HG03442 (cell line): ENCODE data around the gene PPP2R5E.
"Not testable (repeated sequence)": the region's sequence is repeated elsewhere in the genome, so short reads cannot be mapped to it uniquely, and the experiment has no call there.

Source experiments
- ATAC-seq: cut with Tn5 transposase; IDR thresholded peaks from one replicate; pipeline ENCODE4 v1.9.1; 2021; ENCODE audit warnings: mild to moderate bottlenecking, moderate library complexity; ENCODE audit not compliant: unreplicated experiment

The PPP2R5E gene

DNA sequence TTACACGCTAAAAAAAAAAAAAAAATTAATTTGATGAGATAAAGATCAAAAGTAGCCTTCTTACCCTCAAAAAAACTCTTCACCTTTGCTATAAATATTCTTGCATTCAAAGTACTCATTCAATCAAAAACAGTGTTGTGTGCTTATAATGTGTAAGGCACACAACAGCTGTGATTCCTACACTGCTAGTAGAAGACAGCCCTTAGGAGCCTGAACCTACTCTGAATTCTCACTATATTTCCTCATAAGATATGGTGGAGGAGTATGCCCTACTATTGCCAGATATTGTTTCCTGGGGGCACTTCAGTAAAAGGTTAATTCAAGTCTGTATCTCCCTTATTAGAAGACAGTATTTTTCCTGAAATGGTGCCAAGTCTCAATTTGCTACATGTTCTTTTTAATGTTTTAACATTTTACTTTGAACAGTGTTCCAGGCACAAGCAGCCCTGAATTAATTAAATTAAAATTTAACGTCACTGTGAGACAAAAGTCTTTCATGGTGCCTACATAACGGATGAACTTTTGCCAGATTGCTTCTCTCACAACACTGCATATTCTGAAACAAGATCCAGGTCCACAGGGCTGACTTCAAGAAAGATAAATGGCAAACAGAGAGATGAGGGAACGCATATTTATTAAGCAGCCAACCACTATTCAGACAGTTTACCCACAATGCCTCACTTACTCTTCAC lies 19.3 kb downstream of the PPP2R5E start:
- ATAC-seq: no peak

DNA sequence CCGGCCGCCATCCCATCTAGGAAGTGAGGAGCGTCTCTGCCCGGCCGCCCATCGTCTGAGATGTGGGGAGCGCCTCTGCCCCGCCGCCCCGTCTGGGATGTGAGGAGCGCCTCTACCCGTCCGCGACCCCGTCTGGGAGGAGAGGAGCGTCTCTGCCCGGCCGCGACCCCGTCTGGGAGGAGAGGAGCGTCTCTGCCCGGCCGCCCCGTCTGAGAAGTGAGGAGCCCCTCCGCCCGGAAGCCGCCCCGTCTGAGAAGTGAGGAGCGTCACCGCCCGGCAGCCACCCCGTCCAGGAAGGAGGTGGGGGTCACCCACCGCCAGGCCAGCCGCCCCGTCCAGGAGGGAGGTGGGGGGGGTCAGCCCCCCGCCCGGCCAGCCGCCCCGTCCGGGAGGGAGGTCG lies 20.7 kb downstream of the PPP2R5E start:
- not testable (repeated sequence) for ATAC-seq

DNA sequence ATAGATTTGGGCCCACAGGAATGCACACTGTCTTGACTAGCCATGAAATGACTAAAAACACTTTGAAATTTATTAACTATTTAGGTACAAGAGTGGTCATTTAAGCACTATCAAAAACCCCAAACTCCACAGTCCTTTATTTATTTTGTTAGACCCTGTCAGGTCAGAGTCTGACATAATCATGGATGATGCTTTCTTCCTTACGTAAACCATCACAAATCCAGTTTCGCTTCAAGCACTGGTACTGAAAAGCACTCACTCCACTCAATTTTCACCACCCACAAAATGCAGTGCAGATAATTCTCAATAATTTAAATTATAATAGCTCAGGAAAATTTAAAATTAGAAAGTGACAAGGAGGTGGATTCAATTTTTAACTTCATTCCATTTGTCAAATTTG lies 25.8 kb downstream of the PPP2R5E start:
- ATAC-seq: no peak

DNA sequence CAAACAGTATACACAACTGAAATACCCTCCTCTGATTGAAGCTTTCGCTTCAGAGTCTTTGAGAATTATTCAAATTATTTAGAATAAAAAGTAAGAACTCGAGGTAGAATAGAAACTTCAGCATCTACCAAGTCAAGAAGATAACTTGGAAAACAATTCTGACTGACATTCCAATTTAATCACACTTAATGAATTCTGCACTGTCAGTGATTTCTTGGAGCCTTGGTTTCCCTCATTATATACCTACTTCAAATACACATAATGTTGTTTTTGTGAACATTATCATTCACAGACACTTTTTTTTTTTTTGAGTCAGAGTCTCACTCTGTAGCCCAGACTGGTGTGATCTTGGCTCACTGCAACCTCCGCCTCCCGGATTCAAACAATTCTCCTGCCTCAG lies 27.9 kb downstream of the PPP2R5E start:
- no peak for ATAC-seq

DNA sequence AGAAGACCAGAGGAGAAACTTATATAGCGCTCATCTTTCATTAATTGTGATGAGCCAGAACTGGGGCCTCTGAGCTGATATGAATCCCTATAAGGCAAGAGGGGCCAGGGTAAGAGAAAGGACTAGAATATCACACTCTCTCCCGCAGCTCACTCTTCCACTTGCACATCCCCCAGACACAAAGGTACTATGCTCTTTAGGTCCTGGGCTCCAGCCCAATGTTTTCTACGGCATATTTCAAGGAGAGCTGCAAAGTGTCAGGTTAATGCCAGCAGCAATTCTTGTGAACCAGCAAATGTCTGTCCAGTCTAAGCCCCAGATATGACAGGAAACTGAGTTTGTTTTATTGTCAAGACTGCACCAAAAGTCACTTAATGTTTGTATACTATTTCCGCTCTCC lies 29.4 kb downstream of the PPP2R5E start:
- no peak for ATAC-seq

DNA sequence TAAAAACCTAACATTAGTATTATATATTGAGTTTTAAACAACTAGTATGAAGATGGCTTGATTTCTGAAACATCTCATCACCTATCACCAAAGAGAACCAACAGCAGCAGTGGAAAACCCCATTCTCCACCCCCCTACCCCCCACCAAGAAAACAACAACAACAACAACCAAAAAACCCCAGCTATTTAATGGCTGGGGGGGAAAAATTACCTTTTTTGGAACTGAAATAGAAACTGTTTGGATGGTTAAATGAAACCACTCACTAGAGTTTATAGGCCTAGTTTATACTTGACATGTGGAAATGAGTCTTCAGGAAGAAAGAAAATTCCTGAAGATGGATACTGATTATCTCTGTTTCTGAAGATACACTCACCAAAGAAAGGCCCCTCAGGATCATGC lies 30.3 kb downstream of the PPP2R5E start:
- no peak for ATAC-seq

DNA sequence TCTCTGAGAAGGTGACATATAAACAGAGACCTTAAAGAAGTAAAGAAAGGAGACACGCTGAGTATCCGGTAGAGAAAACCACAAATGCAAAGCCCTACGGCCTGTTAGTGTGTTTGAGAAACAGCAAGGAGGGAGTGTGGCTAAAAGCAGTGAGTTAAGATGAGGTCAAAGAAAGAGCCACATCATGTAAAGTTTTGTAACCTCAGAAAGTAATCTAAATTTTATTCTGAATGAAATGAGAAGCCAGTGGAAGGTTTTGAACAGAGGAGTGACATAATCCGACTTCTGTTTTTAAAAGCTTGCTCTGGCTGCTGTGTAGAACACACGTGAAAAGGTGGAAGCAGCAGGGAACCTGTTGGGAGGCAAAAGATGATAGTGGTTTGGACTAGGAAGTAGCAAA lies 32.6 kb downstream of the PPP2R5E start:
- ATAC-seq: peak; percentile 92

DNA sequence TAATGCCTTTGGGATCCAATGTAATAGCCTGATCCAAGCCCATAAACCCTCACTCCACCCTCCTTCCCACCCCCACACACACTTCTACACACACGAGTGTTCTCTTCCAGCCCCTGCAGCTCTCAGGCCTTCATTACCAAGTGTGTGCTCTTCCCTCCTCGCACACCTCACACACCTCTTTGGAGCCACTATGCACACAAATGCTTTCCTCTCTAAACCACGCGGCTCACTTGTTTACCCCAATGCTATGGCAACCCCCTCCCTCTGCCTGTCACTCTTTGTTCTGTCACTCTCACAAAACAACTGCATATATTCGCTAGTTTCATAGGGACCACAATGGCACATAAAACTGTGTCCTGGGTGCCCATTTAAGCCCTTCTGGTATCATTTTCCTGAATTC lies 35.1 kb downstream of the PPP2R5E start:
- ATAC-seq: no peak

DNA sequence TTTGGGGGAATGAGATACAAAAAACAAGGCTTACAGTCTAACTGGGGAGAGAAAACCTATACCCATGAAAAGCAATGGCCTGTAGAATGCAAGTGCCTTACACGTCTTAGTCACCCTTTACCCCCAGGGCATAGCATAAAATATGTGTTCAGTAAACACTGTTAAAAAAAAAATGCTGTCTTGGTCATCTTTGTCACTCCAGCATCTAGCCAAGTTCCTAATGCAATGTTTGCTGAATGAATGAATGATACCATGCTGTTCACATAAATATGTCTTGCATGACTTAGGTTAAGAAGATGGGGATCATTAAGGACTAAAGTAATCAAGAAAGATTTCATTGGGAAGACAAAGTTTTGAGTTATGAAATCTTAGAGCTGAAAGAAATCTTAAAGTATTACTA lies 38.5 kb downstream of the PPP2R5E start:
- ATAC-seq: no peak

DNA sequence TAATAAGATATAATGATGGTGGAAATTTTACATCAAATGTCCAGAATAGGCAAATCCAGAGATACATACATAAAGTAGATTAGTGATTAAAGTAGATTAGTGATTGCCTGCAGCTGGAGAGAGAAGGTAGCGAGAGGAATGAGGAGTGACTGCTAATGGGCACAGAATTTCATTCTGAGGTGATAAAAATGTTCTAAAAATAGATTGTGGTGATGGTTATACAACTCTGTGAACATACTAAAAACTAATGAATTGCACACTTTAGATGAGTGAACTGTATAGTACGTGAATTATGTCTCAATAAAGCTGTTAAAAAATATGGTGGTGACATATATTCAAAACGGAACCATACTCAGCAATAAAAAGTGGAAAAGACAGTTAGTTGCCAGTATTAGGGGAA lies 41.7 kb downstream of the PPP2R5E start:
- no peak for ATAC-seq

DNA sequence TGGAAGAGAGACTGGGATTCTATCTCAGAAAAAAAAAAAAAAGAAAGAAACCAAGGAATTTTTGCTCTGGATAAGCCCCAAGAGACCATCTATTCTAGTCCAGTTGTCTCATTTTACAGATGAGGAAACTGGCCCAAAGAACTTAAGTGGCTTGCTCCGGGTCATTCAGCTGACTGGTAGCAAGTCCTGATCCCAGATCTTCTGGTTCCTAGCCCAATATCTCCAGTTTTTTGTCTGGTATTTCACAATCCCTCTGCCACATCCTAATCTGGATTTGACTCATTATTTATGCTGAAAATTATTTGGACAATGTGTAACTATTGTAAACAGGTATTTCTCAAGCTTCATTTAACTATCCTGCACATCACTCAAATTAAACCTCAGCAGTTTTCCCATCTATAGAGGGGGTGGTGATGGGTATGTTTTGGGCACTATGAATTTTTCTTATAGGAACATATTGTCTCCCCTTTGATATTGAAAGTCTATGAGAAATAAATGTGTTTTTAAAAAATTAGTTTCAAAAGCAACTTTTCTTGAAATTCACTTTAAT lies 43.4 kb downstream of the PPP2R5E start:
- no peak for ATAC-seq

DNA sequence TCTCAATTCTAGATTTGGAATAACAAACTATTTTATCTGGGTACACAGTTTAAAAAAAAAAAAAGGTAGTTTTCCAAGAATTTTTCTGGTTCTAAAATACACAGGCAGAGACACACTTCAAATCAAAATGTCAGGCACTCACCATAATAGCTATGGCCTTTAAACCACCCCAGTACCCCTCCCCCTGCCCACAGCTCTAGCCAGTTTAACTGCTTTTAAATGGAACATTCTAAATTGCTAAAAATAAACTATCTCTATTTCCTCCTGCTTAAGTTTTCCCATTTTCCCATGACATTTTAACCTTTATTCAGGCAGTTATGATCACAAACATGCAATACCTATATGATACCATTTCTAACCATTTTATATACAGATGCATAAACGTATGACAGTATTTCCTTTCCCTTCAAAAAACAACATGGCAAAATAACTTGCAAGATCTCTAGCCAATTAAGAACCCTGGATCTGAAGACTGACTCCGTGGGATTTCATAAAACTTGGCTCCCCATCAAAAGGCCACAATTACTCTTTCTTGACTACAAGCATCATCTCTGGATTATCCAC lies 46.3 kb downstream of the PPP2R5E start:
- no peak for ATAC-seq

DNA sequence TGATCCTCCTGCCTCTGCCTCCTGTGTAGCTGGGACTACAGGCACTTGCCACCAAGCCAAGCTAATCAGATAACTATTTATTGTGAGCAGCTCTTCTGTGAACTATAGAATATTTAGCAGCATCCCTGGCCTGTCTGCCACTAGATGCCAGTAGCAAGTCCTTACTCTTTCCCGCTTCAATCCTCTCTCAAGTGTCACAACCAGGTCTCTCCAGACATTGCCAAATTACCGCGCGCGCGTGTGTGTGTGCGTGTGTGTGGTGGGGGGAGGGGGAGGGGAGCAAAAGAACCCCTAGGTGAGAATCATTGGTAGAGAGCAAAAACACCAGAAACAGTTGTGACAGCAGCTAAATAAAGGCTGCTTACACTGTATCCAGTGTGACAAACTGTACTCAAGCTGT lies 49.9 kb downstream of the PPP2R5E start:
- no peak for ATAC-seq

DNA sequence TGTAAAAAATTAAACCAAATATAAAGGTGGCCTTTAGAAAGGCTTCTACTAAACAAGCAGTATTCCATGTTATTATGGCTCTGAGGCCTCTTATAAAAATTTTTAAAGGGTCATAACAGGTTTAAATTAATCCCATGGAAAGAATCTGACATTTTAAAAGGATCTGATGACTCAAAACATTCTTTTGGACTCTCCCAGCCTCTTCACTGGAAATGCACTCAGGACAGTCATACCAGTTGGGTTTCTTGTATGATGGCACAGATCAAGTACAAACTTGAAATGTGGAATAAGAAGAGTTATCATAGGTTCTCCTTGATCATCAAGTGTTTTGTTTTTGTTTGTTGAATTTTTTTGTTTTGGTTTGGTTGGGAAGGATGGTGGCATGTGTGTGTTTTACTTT lies 50.8 kb downstream of the PPP2R5E start:
- ATAC-seq: no peak

DNA sequence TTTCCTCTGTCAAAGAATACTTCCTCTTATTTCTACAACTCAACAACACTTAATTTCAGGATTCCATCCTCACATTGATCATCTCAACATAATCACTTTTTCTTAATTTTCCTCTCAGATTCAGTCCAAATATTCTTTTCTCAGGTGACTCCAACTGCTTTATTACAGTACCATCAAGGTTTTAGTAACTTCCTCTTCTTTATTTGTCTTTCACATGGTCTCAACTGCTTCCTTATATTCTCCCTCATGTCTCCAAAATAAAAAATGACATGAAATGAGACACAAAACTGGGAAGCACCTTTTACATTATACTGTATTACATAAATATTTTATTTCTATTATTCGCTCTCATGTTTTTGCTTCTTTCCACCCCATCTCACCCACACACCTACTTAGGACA lies 55.5 kb downstream of the PPP2R5E start:
- ATAC-seq: no peak

DNA sequence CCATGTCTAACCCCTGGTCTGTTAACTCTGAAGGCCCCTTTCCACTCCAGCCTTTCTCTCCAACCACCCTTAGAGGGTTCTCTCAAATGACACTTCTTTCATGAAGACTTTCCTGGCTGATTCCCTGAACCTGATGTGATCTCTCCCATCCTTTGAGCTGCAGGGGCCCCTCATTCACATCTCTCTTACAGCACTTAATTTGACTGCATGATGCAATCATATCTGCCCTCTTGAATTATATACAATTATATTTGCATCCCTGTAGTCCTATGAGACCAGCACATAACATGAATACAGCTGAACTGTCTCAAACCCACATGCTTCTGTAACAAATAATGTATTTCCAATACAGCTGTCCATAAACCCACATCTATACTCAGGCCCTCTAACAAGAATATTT lies 56.4 kb downstream of the PPP2R5E start:
- ATAC-seq: no peak

DNA sequence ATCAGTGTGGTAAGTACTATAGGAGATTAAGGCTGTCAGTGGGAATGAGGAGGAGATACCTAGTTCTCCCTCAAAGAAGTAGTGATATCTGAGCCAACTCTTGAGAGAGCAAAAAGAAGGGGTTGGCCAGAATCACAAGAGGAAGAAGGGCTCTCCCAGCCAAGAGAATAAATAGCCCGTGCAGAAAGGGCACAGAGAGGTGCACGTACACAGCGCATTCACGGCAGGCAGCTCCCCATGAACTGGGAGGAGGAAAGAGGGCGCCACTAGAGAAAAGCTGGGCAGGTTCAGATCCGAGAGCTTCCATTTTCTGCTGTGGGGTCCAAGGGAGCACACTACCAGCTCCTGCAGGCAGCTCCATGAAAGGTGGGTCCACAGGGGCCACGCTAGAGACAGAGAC lies 59.9 kb downstream of the PPP2R5E start:
- no peak for ATAC-seq

DNA sequence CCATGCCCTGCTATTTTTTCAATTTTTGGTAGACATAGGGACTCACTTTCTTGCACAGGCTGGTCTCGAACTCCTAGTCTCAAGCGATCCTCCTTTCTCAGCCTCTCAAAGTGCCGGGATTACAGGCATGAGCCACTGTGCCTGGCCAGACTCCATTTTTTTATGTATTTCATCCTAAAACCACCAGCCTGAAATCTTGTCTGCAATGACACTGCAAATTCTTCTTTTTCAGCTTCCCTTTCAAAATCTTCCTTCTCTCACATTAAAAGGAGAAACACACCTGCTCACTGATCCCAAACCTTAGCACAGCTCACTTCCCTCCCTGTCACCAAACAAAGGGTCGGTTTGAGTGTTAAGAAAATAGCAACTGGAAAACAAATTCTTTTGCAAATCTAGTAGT lies 62.6 kb downstream of the PPP2R5E start:
- ATAC-seq: no peak

DNA sequence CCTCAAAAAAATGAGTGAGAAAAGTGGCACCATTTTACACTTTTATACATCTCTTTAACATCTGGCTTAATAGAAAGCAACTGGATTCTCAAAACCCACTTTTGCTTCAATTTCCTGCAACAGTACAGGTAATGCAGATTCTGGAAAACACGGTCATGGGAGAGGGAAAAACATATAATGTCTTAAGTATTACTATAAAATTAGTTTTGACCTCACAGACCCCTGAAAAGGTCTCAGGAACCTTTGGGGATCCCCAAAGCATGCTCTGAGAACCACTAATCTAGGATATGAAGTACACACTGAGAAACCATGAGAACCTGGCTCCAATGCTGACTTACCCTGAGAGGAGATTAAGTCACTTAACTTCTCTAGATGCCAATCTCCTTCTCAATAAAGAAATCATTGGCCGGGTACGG lies 64.7 kb downstream of the PPP2R5E start:
- peak; percentile 44 for ATAC-seq

DNA sequence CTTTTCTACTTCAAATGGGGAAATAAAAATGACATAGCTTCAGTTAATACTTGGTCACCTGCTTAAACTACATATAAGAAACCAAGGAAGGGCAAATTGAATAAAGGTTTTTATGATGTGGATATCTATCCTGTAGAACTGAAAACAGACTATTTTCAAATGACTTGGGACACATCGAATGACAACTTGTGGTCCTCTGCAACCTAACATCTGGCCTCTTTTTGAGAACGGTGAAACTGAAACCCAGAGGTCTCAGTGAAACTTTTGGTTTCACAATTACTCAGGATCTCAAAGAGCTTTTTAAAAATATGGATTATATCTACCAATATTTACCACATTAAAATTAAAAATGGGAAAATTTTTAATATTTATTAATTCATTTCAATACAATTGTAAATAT lies 65.2 kb downstream of the PPP2R5E start:
- ATAC-seq: peak; percentile 86

DNA sequence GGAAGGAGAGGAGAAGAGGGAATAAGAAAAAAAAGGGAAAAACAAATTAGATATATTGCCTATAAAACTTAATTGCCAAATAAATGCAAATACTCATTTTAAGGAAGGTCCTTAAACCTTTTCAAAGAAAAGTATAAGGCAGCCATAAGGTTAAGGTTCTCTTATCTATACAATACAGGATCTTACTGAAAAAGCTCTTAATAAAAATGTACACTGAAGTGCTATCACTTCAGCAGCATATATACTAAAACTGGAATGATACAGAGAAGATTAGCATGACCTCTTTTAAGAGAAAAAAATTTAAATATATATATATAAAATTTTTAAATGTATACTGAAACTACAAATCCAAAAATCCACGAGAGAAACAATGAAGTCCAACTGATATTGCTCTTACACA lies 65.6 kb downstream of the PPP2R5E start:
- ATAC-seq: no peak

DNA sequence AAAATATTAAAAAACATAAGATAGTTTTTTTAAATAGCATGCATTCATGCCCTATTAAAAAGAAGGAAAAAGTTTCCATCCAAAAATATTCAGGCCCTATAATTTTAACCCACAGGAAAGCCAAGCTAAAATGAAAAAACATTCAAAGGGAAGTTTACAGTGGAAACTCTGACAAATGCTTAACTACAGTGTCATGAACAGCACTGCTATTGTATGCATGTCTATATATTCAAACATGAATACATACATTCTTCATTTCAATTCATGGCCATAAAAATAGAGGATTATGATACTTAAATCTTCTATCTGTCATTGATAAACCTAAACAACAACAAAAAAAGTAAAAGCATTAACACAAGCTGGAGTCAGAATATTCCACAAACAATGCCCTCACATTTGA lies 67.4 kb downstream of the PPP2R5E start:
- no peak for ATAC-seq

DNA sequence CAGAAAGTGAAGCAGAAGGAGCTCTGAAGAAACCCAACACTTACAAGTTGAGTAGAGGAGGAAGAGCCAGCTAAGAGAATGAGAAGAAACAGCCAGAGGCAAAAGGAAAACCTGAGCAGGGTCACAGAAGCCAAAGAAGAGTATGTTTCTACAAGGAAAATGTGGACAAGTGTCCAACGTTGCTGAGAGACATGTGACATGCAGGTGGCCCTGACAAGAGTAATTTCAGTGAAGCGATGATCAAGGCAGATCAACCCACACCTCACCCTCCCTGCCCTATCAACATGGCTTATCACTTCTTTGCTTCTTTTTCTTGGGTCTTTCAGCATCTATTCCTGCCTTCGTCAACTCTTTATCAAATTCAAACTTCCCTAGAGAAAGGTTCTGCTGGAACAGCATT lies 68.3 kb downstream of the PPP2R5E start:
- no peak for ATAC-seq
